DOHH2 (cell line): ENCODE data around the gene APOA5.

Experiments
- CTCF ChIP-seq: fragments of 200-600 bp; sonication (generic); IDR thresholded peaks from one replicate; pipeline ENCODE4 v1.5.1; 2014; ENCODE audit warnings: antibody characterized with exemption, mild to moderate bottlenecking, low read depth, low read length; ENCODE audit not compliant: poor library complexity, severe bottlenecking
- EZH2phosphoT487 ChIP-seq: fragments of 200-600 bp; sonication (generic); IDR thresholded peaks from 2 replicates; pipeline ENCODE4 v1.6.1; 2017; ENCODE audit warnings: borderline replicate concordance, mild to moderate bottlenecking, antibody characterized with exemption, low read length, moderate library complexity, mixed read lengths

DNA sequence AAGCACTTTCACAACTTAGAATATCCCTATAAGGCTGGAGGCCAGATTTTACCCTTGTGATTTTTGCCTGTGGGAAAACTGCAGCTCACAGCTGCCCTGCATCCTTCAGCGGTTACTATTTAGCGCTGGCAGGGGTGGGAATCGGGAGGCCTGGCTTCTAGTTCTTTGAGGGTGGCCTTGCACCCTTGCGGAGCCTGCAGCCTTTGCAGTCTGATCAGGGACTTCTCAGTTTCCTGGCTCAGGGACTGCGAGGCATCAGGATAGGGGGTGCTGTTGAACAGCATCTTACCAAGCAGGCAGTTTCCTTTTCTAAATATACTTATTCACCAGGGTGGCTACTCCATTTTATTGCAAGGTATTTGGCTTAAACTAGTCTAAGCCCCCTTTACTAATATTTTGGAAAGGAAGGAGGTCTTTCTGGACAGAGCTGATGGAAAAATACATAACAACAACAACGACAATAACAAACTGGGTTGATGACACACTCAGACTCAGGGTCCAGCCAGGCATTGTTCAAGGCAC, 48.6 kb upstream of the APOA5 start:
- TF ChIP-seq CTCF, result no peak
- no peak for TF ChIP-seq EZH2phosphoT487
